Neuronal stem cell (in vitro differentiated cells): Measurements from ENCODE around the gene ABHD8.
"Not testable (repeated sequence)": the region's sequence is repeated elsewhere in the genome, so short reads cannot be mapped to it uniquely, and the experiment has no call there.

Experiments
- DNase-seq: peaks from one replicate; pipeline ENCODE4 v3.0.0-alpha.2; 2013; ENCODE audit warnings: low spot score
- H2AFZ ChIP-seq: one replicate; pipeline ENCODE4 v1.6.1; 2013; ENCODE audit warnings: mild to moderate bottlenecking, low read length, inconsistent platforms
- H2AK5ac ChIP-seq: 2 replicates; pipeline ENCODE4 v1.6.1; 2013; ENCODE audit warnings: low read depth, mild to moderate bottlenecking, inconsistent platforms, low read length, moderate library complexity, mixed read lengths
- H2BK120ac ChIP-seq: 2 replicates; pipeline ENCODE4 v1.6.1; 2013; ENCODE audit warnings: low read depth, mild to moderate bottlenecking, inconsistent platforms, low read length, moderate library complexity, mixed read lengths
- H2BK12ac ChIP-seq: one replicate; pipeline ENCODE4 v1.6.1; 2013; ENCODE audit warnings: low read length, inconsistent platforms
- H2BK15ac ChIP-seq: 2 replicates; pipeline ENCODE4 v1.6.1; 2013; ENCODE audit warnings: mild to moderate bottlenecking, low read length, inconsistent platforms, mixed read lengths
- H2BK5ac ChIP-seq: one replicate; pipeline ENCODE4 v1.6.1; 2013; ENCODE audit warnings: inconsistent platforms, mild to moderate bottlenecking, low read length, moderate library complexity
- H3K14ac ChIP-seq: one replicate; pipeline ENCODE4 v1.6.1; 2013; ENCODE audit warnings: low read length, inconsistent platforms
- H3K18ac ChIP-seq: 2 replicates; pipeline ENCODE4 v1.6.1; 2013; ENCODE audit warnings: low read length, inconsistent platforms
- H3K23ac ChIP-seq: 2 replicates; pipeline ENCODE4 v1.6.1; 2013; ENCODE audit warnings: low read depth, mild to moderate bottlenecking, mixed read lengths, low read length, inconsistent platforms; ENCODE audit not compliant: poor library complexity
- H3K27ac ChIP-seq: replicated peaks from 3 replicates; pipeline ENCODE4 v1.5.1; 2013; ENCODE audit warnings: low read length, inconsistent platforms
- H3K27me3 ChIP-seq, 3 experiments: 2 replicates each; pipeline ENCODE4 v1.6.1; 2013; ENCODE audit warnings: low read length in 3 of 3, mild to moderate bottlenecking in 2 of 3, inconsistent platforms in 1 of 3, low read depth in 1 of 3, mixed read lengths in 1 of 3, moderate library complexity in 1 of 3; ENCODE audit not compliant: control insufficient read depth in 3 of 3, insufficient read depth in 3 of 3
- H3K36me3 ChIP-seq, 2 donors: replicated peaks in 1 of 2; 2 replicates each; pipeline ENCODE4 v1.6.1; 2013; ENCODE audit warnings: low read length in 2 of 2; ENCODE audit not compliant: control insufficient read depth in 2 of 2, insufficient read depth in 2 of 2
- H3K4ac ChIP-seq: 2 replicates; pipeline ENCODE4 v1.6.1; 2013; ENCODE audit warnings: inconsistent platforms, mild to moderate bottlenecking, low read length, moderate library complexity
- H3K4me1 ChIP-seq, 2 donors: 1 replicate in 1 of 2; 2 replicates in 1 of 2; pipeline ENCODE4 v1.6.1; 2013; ENCODE audit warnings: low read length in 2 of 2, low read depth in 1 of 2; ENCODE audit not compliant: control insufficient read depth in 2 of 2, insufficient read depth in 1 of 2
- H3K4me2 ChIP-seq: one replicate; pipeline ENCODE4 v1.6.1; 2013; ENCODE audit warnings: mild to moderate bottlenecking, low read length, inconsistent platforms; ENCODE audit not compliant: insufficient read depth, poor library complexity, severe bottlenecking
- H3K4me3 ChIP-seq, 2 donors: 2 replicates each; pipeline ENCODE4 v1.5.1; 2013; ENCODE audit warnings: low read length in 2 of 2, mild to moderate bottlenecking in 2 of 2, inconsistent platforms in 1 of 2, moderate library complexity in 1 of 2
- H3K79me1 ChIP-seq: one replicate; pipeline ENCODE4 v1.6.1; 2013; ENCODE audit warnings: low read depth, mild to moderate bottlenecking, inconsistent platforms, low read length, moderate library complexity
- H3K9ac ChIP-seq: one replicate; pipeline ENCODE4 v1.6.1; 2013; ENCODE audit warnings: mild to moderate bottlenecking, low read depth, low read length, inconsistent platforms; ENCODE audit not compliant: poor library complexity
- H3K9me3 ChIP-seq, 2 donors: replicated peaks in 1 of 2; 2 replicates each; pipeline versions ENCODE3 to v1.6.1; 2013; ENCODE audit warnings: low read length in 2 of 2, mild to moderate bottlenecking in 2 of 2, inconsistent platforms in 1 of 2, low read depth in 1 of 2, mixed read lengths in 1 of 2, moderate library complexity in 1 of 2; ENCODE audit not compliant: control insufficient read depth in 2 of 2, insufficient read depth in 1 of 2
- H4K8ac ChIP-seq: one replicate; pipeline ENCODE4 v1.6.1; 2013; ENCODE audit warnings: low read depth, mild to moderate bottlenecking, inconsistent platforms, low read length, moderate library complexity
- H4K91ac ChIP-seq: one replicate; pipeline ENCODE4 v1.6.1; 2013; ENCODE audit warnings: low read length, low read depth, mild to moderate bottlenecking, inconsistent platforms; ENCODE audit not compliant: poor library complexity
- WGBS, 2 donors: extraction: QIAGEN DNeasy Blood & Tissue Kit; methylation state at CpG; one replicate each; pipeline ENCODE4 v1.1.7; 2013; ENCODE audit warnings: missing lambda C conversion rate in 2 of 2, mixed read lengths in 1 of 2; ENCODE audit not compliant: insufficient read length in 2 of 2, insufficient replicate concordance in 1 of 2; ENCODE audit errors: extremely low coverage in 2 of 2; 5-methylcytosine and 5-hydroxymethylcytosine counted together

Gene ABHD8

DNA sequence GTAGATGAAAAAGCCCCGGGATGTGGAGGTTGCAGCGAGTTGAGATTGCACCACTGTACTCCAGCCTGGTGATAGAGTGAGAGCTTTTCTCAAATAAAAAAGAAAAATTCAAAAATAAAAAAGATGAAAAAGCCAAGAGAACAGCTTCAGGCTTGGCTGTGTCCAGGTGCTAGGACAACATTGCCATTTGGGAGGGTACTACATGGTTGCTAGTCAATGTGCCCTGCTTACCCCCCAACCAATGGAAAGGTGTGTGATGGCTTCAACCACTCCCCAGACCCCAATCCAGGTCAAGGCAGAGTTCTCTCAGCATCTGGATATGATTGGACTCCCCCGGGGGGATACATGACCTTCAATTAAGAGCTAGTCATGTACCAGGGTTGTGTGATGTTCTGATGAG is 23.8 kb downstream of the ABHD8 start:
- Histone ChIP-seq H3K4ac (no peak overlapping the region), H3K4me2 (no peak overlapping the region), H3K27me3 (peaks cover 0 to 14% (median 2%) of the 10 kb centered on the region in 3 experiments), H3K9ac (no peak overlapping the region), H2AK5ac (no peak overlapping the region), H3K18ac (no peak overlapping the region), H2AFZ (no peak overlapping the region), H2BK5ac (no peak overlapping the region), H3K9me3 (no peaks in the 10 kb centered on the region), H3K27ac (no peak overlapping the region), H4K91ac (no peak overlapping the region), H3K36me3 (peaks cover 21 to 49% of the 10 kb centered on the region in 2 donors), H3K4me1 (peaks cover 0 to 3% of the 10 kb centered on the region in 2 donors), H3K4me3 (no peak overlapping the region), H2BK15ac (no peak overlapping the region), H3K23ac (no peak overlapping the region), H3K79me1 (no peaks in the 10 kb centered on the region), H3K14ac (no peak overlapping the region), H2BK12ac (no peak overlapping the region), H2BK120ac (no peak overlapping the region), H4K8ac (no peak overlapping the region)
- no peak for DNase-seq
- no CpG with 5 or more reads among the region's 3 CpGs for WGBS, 2 donors

DNA sequence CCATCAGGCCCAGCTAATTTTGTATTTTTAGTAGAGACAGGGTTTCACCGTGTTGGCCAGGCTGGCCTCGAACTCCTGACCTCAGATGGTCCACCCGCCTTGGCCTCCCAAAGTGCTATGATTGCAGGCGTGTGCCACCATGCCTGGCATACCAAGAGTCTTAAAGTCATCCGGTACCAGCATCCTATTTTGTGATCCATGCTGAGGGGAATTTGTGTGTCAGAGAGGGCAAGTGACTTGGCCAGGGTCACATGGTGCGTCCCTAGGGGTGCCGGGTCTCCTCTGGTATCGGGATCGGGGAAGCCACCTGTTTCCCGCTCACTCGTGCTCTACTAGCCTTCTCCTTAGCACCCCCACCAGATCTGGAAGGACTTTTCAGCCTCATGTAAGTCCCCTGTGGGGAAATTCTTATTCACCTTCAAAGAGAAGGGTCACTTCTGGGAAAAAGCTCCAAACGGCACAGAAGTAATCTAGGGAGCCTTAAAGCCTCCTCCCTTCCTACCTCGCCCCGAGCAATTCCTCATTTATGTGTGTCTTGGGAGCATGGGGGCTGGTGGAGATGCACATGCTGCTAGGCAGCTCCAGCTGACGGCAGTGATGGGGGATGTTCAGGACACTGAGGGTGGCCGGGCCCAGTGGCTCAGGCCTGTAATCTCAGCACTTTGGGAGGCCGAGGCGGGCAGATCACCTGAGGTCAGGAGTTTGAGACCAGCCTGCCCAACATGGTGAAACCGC is 27.6 kb downstream of the ABHD8 start:
- H3K18ac ChIP-seq: no peak overlapping the region
- no peak overlapping the region for H2BK15ac ChIP-seq
- no peak overlapping the region for H4K91ac ChIP-seq
- H3K4me2 ChIP-seq: no peak overlapping the region
- H3K14ac ChIP-seq: no peak overlapping the region
- WGBS, 2 donors: no CpG with 5 or more reads among the region's 19 CpGs
- no peaks in the 10 kb centered on the region for H3K27me3 ChIP-seq
- no peaks in the 10 kb centered on the region for H3K4me1 ChIP-seq
- peaks cover 34 to 76% of the 10 kb centered on the region in 2 donors for H3K36me3 ChIP-seq
- H3K4me3 ChIP-seq: peak overlapping the region in 1 of 2 donors; percentile 51
- no peak overlapping the region for H2BK5ac ChIP-seq
- no peaks in the 10 kb centered on the region for H3K79me1 ChIP-seq
- no peak overlapping the region for H2AK5ac ChIP-seq
- H3K9ac ChIP-seq: no peak overlapping the region
- no peak overlapping the region for H3K4ac ChIP-seq
- H2BK12ac ChIP-seq: no peak overlapping the region
- no peak overlapping the region for H3K27ac ChIP-seq
- DNase-seq: no peak
- H2AFZ ChIP-seq: no peak overlapping the region
- H3K23ac ChIP-seq: no peak overlapping the region
- no peak overlapping the region for H4K8ac ChIP-seq
- no peaks in the 10 kb centered on the region for H3K9me3 ChIP-seq
- no peak overlapping the region for H2BK120ac ChIP-seq

GRCh38 chr19:17274892-17275291 is 28.3 kb downstream of the ABHD8 start:
- H4K8ac ChIP-seq, H3K9ac ChIP-seq, H3K27ac ChIP-seq, H3K4me3 ChIP-seq, H2AFZ ChIP-seq, H3K9me3 ChIP-seq, H3K27me3 ChIP-seq, H3K4ac ChIP-seq, H3K79me1 ChIP-seq, H3K23ac ChIP-seq, H4K91ac ChIP-seq, H2BK12ac ChIP-seq, H3K14ac ChIP-seq, DNase-seq, H3K4me2 ChIP-seq, H3K4me1 ChIP-seq, H2AK5ac ChIP-seq, H2BK5ac ChIP-seq, H2BK15ac ChIP-seq, H2BK120ac ChIP-seq, H3K18ac ChIP-seq: not testable (repeated sequence)
- peaks cover 34 to 82% of the 10 kb centered on the region in 2 donors for H3K36me3 ChIP-seq
- WGBS, 2 donors: no CpG with 5 or more reads among the region's 3 CpGs

- H3K14ac ChIP-seq: no peak overlapping the region
- H3K4me3 ChIP-seq: peak overlapping the region in 1 of 2 donors; percentile 20
- no peaks in the 10 kb centered on the region for H3K9me3 ChIP-seq
- no peak overlapping the region for H2BK120ac ChIP-seq
- no peak overlapping the region for H4K91ac ChIP-seq
- H2BK15ac ChIP-seq: no peak overlapping the region
- no peak overlapping the region for H3K18ac ChIP-seq
- no peak overlapping the region for H2BK12ac ChIP-seq
- no peak overlapping the region for H2AK5ac ChIP-seq
- no CpG with 5 or more reads among the region's 13 CpGs for WGBS, 2 donors
- H3K4me1 ChIP-seq: peaks cover 4 to 7% of the 10 kb centered on the region in 2 donors
- no peak overlapping the region for H2BK5ac ChIP-seq
- no peak overlapping the region for H3K23ac ChIP-seq
- DNase-seq: no peak
- H3K4me2 ChIP-seq: no peak overlapping the region
- H3K36me3 ChIP-seq: peaks cover 8 to 35% of the 10 kb centered on the region in 2 donors
- no peak overlapping the region for H3K27ac ChIP-seq
- no peak overlapping the region for H3K9ac ChIP-seq
- no peaks in the 10 kb centered on the region for H3K27me3 ChIP-seq
- H3K79me1 ChIP-seq: peaks cover 4% of the 10 kb centered on the region
- no peak overlapping the region for H3K4ac ChIP-seq
- no peak overlapping the region for H4K8ac ChIP-seq
- H2AFZ ChIP-seq: no peak overlapping the region
These were observed 34.5 kb downstream of the ABHD8 start for GRCh38 chr19:17268754-17269153.
